ENCODE measurements around the gene ALDH3B1.
A peak's percentile ranks its signal among the peaks of the same experiment; 100 is the strongest.

Gene ALDH3B1

DNA sequence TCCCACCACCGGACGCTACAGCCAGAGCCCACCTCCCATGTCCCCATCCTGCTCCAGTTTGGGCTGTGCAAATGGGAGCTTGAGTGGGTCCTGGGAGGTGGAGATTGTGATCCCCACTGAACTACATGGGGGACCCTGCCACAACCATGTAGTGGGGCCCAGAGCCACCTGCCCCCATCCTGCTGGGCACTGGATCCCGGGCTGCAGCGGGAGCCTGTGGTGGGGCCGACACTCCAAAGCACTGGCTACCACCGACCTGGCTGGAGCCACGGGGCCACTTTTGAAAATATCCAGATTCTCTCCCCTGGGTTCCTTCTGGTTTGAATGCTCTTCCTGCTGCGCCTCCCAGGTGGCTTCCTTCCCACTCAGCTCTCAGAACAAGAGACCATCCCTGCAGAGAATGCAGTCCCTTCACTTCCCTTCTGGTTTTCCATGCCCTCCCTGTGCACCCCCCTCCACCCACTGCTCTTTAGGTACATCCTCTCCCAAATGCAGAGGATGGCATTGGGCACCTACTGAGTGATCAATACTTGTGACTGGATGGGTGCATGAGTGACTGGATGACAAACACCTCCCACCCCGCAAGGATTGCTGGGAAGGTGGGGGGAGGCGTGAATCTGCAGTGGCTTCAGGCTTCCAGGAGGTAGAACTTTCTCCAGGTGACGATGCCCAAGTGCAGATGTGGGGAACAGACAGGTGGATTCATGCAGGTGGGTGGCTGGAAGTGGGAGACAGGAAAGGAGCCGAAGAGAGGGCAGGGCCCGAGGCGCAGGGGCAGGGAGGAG lies 5.4 kb upstream of the ALDH3B1 start:
- Mint-ChIP-seq H3K27ac (peak overlapping the region; percentile 73), H3K4me3 (peak overlapping the region; percentile 76), H3K27me3 (no peaks in the 10 kb centered on the region), H3K4me1 (peaks cover 30% of the 10 kb centered on the region), H3K36me3 (ENCODE audit: low read depth) (no peaks in the 10 kb centered on the region), H3K9me3 (no peaks in the 10 kb centered on the region)
- ATAC-seq (no peak), DNase-seq (no peak)

DNA sequence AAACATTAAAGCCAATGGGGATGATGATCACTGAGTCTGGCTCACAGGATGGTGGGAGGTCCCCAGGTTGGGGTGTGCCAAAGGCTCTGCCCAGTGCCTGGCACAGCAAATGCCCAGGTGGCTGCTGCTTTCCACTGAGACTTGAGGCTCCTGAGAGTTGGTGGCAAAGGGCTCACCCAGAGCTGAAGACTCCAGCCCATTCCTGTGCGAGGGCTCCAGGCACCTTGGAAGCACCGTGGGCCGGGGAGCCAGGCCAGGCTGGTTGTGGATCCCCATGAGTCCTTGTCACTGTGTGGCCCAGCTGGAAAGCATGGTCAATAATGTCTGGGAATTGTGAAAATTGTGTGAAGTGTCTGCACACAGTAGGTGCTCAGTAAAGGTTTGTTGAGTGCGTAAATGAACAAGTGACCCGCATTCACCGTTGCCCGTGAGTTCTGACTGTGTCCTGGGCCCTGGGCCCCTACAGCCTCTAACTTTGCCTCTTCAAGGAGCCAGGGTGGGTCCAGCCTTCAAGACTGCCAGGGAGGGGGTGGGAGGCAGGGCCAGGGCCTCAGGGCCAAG lies 3.4 kb upstream of the ALDH3B1 start:
- Mint-ChIP-seq H3K27me3 (peaks cover 2% of the 10 kb centered on the region), H3K9me3 (no peaks in the 10 kb centered on the region), H3K27ac (no peak overlapping the region), H3K36me3 (ENCODE audit: low read depth) (no peaks in the 10 kb centered on the region), H3K4me1 (peaks cover 30% of the 10 kb centered on the region), H3K4me3 (no peak overlapping the region)
- ATAC-seq, result no peak
- DNase-seq, result no peak

DNA sequence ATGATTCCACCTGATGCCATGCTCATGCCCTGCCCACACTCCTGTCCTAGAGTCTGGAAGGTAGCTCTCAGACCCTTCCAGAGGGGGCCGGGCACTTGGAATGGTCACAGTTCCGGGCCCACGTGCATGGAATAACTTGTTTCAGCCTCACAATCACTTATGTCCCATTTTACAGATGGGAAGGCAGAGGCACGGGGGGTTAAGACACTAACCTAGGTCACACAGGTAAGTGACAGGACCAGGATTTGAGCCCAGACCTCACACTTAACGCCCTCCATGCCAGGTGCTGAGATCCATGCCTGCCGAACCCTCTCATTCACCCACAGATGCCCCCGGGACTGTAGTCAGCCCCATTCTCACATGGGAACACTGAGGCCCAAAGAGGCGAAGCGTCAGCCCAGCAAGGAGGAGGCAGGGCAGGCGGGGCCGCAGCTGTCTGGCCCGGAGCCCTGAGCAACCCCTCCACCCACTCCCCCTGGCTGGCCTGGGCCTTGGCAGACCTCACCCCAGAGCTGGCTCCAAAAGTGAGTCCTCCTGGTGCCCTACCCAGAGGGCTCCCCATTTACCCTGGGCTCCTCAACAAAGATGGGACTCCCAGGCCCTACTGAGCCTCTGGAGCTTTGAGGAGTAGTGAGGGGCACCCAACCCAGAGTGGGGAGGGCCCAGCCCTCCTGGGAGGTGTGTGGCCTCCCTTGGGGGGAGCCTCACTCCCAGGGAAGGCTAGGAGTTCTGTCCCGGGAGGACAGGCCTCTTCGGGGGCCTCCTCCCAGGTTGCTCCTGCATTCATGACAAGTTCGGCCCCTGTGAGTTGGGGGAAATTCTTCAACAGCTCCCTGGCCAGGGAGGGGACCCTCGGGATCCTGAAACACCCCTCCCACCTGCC lies 2.4 kb upstream of the ALDH3B1 start:
- Mint-ChIP-seq H3K27me3 (peaks cover 2% of the 10 kb centered on the region), H3K4me3 (no peak overlapping the region)

DNA sequence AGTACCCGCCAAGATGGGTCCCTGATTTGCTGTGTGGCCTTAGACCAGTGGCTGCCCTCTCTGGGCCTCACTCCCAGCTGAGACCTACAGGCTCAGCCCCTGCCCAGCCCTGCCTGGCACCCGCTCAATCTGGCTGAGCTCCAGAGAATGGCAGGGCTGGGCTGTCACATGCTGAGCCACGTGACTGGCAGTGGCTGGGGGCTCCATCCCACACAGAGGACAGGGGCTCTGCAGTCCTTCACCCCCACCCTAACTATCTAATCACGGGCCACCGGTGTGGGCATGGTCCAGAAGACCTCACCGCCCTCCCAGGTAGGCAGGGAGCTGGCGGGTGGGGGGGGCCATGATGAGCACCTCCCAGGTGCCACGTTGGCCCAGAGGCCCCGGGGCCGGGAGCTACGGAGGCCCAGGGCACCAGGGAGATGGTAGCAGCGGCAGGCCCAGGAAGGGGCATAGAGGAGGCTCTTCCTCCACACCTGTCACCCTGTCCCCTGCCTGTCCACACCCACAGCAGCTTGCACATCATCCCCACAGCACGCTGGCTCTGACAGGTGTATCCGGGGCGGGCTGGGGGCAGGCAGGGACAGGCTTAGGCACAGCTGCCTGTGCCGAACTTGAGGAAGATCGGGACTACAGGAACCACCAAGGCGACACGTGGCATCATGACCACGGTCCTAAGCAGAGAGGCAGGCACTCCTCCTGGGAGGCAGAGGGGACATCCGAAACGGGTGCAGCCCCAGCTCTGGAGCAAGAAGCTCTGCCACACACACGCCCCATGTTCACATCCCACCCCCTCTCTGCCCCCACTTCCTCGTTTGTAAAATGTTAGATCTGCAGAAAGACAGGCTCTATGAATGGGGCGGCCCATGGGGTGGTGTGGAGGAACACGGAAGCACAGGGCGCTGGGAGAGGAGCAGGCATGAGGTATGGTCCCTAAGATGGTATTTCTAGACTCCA lies 1.5 kb upstream of the ALDH3B1 start:
- DNase-seq (no peak), ATAC-seq (no peak)
- no peak overlapping the region for H3K4me3 Mint-ChIP-seq
- H3K9me3 Mint-ChIP-seq, result no peaks in the 10 kb centered on the region
- peaks cover 20% of the 10 kb centered on the region for H3K4me1 Mint-ChIP-seq
- H3K27ac Mint-ChIP-seq, result no peak overlapping the region
- peaks cover 2% of the 10 kb centered on the region for H3K27me3 Mint-ChIP-seq
- H3K36me3 Mint-ChIP-seq (ENCODE audit: low read depth), result no peaks in the 10 kb centered on the region

More for the DNA sequence above, 2.4 kb upstream of the ALDH3B1 start:
- no peaks in the 10 kb centered on the region for H3K36me3 Mint-ChIP-seq (ENCODE audit: low read depth)
- ATAC-seq (no peak), DNase-seq (no peak)
- no peak overlapping the region for H3K27ac Mint-ChIP-seq
- no peaks in the 10 kb centered on the region for H3K9me3 Mint-ChIP-seq
- H3K4me1 Mint-ChIP-seq, result peaks cover 23% of the 10 kb centered on the region

DNA sequence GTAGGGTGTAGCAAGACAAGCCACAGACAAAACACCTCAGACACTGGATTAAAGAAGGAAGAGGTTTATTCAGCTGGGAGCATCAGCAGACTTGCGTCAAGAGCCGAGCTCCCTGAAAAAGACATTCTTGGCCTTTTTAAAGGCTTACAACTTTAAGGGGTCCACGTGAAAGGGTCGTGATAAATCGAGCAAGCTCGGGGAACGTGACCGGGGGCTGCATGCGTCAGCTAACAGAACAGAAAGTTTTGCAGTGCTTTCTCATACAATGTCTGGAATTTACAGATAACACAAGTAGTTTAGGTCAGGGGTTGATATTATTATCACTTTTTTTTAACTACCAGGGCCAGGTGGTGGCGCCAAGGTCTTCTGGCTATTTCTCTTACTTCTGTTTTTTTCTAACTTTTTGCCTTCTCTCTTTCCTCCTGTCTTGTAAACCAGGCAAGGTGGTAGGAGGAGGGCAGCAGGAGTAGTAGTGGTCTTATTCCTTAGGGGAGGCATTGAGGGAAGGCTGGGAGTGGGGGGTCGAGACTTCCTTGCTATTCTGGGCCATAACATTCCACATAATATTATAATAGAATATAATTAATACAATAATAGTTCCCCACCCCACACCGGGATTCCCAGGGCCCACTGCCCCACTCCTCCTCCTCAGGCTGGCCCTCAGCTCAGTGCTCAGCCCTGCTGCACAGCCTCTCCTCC lies 587 bp upstream of the ALDH3B1 start:
- Mint-ChIP-seq H3K27me3 (peaks cover 2% of the 10 kb centered on the region), H3K4me3 (no peak overlapping the region), H3K27ac (no peak overlapping the region), H3K9me3 (no peaks in the 10 kb centered on the region), H3K4me1 (peaks cover 14% of the 10 kb centered on the region), H3K36me3 (ENCODE audit: low read depth) (no peaks in the 10 kb centered on the region)
- no peak for ATAC-seq
- no peak for DNase-seq

DNA sequence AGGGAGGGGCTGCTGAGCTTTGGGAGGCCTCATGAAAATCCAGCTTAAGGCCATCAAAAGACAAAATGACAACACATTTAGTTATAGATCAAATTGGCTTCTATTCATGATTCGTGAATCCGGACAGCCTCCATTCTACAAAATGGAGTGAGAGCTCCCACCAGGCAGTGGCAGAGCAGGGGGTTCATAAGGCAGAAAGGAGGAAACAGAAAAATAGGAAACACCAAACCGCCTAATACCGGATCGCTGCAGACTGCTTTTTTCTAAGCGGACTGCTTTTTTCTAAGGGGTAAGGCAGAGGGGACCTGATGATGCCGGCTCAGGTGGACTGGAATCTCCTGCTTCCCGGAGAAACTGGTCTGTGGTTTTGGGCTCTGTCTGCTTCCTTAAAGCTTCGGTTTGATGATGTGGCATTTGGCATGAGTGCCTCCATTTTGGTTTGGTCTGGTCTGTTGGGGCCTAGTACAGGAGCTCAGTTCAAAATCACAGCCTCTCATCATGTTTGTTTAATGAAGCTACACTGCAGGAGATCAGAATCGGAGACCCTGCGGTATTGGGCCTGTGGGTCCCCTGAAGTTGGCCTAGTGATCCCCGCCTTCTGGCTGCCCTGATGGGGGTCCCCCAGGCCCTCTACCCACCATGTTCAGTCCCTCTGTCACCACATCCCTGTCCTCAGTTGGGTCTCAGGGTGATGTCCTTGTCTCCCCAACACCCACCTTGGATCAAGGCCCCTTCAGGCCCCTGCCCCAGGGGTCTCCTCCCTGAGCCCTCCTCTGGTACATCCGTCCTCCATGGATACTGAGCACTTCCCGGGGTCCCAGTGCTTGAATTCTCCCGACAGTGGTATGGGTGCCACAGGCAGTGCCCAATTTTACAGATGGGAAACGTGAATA lies 1.2 kb downstream of the ALDH3B1 start:
- Mint-ChIP-seq H3K4me1 (peaks cover 8% of the 10 kb centered on the region), H3K36me3 (ENCODE audit: low read depth) (no peaks in the 10 kb centered on the region), H3K9me3 (no peaks in the 10 kb centered on the region), H3K27me3 (peaks cover 2% of the 10 kb centered on the region), H3K27ac (no peak overlapping the region), H3K4me3 (no peak overlapping the region)
- ATAC-seq (no peak), DNase-seq (no peak)

DNA sequence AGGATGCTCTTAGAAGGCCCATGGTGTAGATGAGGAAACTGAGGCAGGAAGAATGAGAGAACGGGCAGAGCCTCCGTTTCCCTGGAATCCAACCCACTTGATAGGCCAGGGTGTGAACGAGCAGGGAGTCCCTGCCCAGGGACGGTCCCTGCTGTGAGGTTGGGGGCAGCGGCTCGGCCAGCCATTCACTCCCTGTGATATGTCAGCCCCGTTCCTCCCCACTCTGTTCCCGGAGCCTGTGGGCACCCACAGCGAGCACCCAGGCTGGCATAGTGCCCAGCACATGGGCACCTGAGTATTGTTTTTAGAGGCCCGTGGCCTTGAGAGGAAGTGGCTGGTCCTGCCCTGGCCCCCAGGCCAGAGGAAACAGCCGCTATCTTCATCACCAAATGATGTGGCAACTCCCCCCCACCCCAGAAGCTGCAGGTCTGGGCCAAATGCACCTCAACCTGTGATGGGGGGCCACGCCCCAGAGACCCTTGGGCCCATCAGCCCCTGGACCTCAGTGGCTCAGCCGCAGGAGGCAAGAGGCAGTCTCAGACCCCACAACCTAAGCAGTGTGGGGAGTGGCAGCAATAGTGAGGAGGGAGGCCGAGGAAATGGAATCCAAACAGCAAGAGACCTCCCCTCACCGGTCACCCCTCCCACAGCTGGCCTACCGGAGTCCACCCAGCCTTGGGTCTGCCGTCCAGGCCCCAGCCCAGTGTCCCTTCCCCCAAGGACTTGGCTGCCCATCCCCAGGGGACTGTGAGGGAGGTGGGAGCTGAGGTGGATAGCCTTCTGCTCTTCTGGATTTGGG lies 2.1 kb downstream of the ALDH3B1 start:
- ATAC-seq, result no peak

DNA sequence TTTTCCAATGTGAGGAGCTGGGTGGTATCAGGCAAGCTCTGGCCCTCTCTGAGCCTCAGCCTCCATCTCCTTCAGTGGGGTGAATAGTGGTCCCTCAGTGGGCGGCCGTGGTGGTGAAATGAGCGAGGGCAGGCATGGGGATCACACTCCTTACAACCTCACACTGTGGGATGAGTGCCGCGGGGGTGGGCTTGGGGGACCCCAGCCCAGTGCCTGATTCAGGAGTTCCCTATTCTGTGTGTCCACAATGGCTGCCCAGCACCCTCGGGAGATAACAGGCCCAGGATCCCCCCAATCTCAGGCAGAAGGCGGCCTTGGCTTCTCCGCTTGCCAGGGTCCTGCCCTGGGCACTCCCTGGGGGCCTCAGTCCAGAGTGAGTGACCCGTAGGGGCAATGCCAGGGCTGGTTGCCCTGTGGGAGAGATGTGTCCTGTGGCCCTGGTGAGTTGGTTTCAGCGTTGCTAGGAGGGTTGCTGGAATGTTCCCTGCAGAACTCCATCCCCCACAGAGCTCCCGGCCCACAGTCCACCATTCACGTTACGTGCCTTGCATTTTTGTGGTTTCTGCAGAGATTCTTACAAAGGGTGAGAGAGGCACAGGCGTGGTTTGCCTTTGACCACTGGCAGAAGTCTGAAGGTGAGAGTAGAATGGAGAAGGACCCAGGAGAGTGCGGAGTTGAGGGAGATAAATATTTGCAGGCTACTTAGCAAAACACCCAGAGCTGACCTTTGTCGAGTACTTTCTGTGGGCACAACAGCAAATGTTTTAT lies 2.9 kb downstream of the ALDH3B1 start:
- ATAC-seq (no peak), DNase-seq (no peak)
- no peaks in the 10 kb centered on the region for H3K9me3 Mint-ChIP-seq
- no peak overlapping the region for H3K4me3 Mint-ChIP-seq
- H3K4me1 Mint-ChIP-seq, result peaks cover 8% of the 10 kb centered on the region
- peaks cover 2% of the 10 kb centered on the region for H3K27me3 Mint-ChIP-seq
- no peak overlapping the region for H3K27ac Mint-ChIP-seq
- no peaks in the 10 kb centered on the region for H3K36me3 Mint-ChIP-seq (ENCODE audit: low read depth)

More for the DNA sequence above, 2.1 kb downstream of the ALDH3B1 start:
- H3K27me3 Mint-ChIP-seq, result peaks cover 2% of the 10 kb centered on the region
- no peak for DNase-seq
- H3K9me3 Mint-ChIP-seq, result no peaks in the 10 kb centered on the region
- H3K4me3 Mint-ChIP-seq, result no peak overlapping the region
- peaks cover 8% of the 10 kb centered on the region for H3K4me1 Mint-ChIP-seq
- no peaks in the 10 kb centered on the region for H3K36me3 Mint-ChIP-seq (ENCODE audit: low read depth)
- H3K27ac Mint-ChIP-seq, result no peak overlapping the region

DNA sequence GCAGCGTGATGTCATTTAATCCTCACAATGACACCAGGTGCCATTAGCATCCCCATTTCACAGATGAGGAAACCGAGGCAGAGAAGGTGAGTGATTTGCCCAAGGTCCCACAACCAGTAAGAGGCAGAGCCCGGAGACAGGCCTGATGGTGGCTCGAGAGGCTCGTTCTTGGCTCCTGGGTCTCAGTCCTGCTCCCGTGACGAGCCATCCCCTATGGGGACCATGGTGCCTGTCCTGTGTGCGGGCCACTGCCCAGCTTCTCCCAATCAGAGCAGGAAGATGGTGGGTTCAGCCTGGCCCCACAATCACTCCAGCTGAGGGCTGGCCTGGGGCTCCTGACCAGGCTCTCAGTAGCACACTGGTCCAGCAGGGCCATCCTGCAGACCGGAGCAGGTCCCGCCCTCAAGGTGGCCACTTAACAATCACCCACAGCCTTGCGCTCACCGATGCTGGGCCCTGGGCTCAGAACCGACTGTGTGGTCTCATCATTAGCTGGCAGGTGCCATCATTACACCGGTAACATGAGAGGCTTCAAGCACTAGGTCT lies 3.6 kb downstream of the ALDH3B1 start:
- Mint-ChIP-seq H3K27ac (no peak overlapping the region), H3K27me3 (peaks cover 2% of the 10 kb centered on the region), H3K4me1 (peaks cover 8% of the 10 kb centered on the region), H3K9me3 (no peaks in the 10 kb centered on the region), H3K4me3 (no peak overlapping the region), H3K36me3 (ENCODE audit: low read depth) (no peaks in the 10 kb centered on the region)
- no peak for ATAC-seq
- no peak for DNase-seq

DNA sequence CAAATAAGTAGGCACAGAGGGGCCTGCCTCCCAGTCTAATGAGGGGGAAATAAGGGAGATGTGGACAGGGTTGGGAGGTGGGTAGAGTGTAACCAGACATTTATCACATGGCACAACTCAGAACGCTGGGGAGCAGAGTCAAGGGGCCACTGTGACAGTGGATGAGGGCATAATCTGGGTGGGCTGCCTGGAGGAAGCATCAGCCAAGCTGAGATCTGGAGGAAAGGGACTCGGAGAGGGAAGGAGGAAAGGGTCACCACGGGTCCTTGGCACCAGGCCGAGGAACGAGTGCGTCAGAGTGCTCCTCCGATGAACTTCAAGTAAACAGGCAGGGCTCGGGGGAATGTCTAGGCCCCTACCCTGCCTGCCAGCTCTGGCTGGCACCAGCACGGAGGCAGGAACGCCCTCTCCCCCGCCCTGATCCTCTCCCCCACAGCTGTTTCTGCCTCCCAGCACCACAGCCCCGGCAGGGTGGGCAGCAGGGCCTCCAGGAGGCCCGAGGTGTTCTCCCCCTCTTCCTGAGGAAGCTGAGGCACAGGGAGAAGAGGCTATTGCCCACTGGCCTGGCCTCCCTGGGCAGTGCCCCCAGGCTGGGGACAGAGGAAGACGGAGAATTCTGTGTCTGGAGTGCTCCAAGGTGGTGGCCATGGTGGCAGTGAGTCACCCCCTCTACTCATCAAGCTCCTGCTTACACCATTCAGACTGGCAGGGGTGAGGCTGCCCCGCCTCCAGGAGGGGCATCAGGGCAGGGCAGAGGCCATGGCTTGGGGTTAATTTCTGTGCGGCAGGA lies 4.2 kb downstream of the ALDH3B1 start:
- ATAC-seq (peak; percentile 53), DNase-seq (no peak)
- no peaks in the 10 kb centered on the region for H3K36me3 Mint-ChIP-seq (ENCODE audit: low read depth)
- no peak overlapping the region for H3K27ac Mint-ChIP-seq
- H3K9me3 Mint-ChIP-seq, result no peaks in the 10 kb centered on the region
- H3K4me1 Mint-ChIP-seq, result peaks cover 4% of the 10 kb centered on the region
- no peak overlapping the region for H3K4me3 Mint-ChIP-seq
- peaks cover 2% of the 10 kb centered on the region for H3K27me3 Mint-ChIP-seq

DNA sequence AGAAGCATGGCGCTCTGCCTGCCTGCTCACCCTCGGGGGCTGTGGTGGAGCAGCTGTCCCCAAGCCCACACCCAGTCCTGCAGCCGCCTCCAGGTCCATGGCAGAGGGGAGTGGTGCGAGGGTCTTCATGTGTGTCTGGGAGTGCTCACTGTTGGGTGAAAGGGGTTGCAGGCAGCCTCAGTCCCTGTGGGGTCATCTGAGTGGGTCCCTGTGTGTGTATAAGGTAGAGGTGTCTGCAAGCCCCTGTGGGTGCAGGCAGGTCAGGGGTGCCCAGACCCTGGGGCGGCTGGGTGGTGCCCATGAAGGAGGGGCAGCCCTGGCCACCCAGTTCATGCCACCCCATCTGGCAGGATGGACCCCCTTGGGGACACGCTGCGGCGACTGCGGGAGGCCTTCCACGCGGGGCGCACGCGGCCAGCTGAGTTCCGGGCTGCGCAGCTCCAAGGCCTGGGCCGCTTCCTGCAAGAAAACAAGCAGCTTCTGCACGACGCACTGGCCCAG lies 4.9 kb downstream of the ALDH3B1 start:
- Mint-ChIP-seq H3K27ac (no peak overlapping the region), H3K9me3 (no peaks in the 10 kb centered on the region), H3K4me3 (no peak overlapping the region), H3K27me3 (peaks cover 4% of the 10 kb centered on the region), H3K4me1 (no peaks in the 10 kb centered on the region), H3K36me3 (ENCODE audit: low read depth) (no peaks in the 10 kb centered on the region)
- no peak for DNase-seq
- no peak for ATAC-seq
